Naive thymus-derived CD4-positive, alpha-beta T cell (primary cell): ENCODE measurements around the gene TRAF3IP1. TPM values are rescaled to one million over a fixed set of nuclear protein-coding genes. Genes with fewer than 3 reads are reported as not detected.
A peak's percentile ranks its signal among the peaks of the same experiment; 100 is the strongest.
"Not testable (repeated sequence)": the region's sequence is repeated elsewhere in the genome, so short reads cannot be mapped to it uniquely, and the experiment has no call there.

ENCODE experiments used
- ATAC-seq: fragments of 150-1000 bp; cut with Tn5 transposase; 2 replicates; pipeline ENCODE4 v1.10.0; 2021; ENCODE audit warnings: mild to moderate bottlenecking, moderate library complexity
- CTCF ChIA-PET: fragments of 350-600 bp; sonication (Branson Sonifier 250); formaldehyde crosslinking; loops from one replicate; lab custom pipeline; 2021; ENCODE audit warnings: antibody characterized with exemption; lab: Charles Lee
- POLR2A ChIA-PET: fragments of 350-600 bp; sonication (Branson Sonifier 250); formaldehyde crosslinking; loops from one replicate; lab custom pipeline; 2021; ENCODE audit warnings: antibody characterized with exemption, inconsistent platforms; lab: Charles Lee
- DNase-seq, 9 donors: peaks; one replicate each; pipeline versions ENCODE4 v3.0.0 to v3.0.0-alpha.2; 2020 to 2022; ENCODE audit warnings: mixed read lengths in 1 of 9
- H3K27ac ChIP-seq: one replicate; pipeline ENCODE4 v1.7.0; 2013; ENCODE audit warnings: mild to moderate bottlenecking, low read depth, low read length, moderate library complexity
- H3K27me3 ChIP-seq, 2 donors: one replicate each; pipeline ENCODE4 v1.7.0; 2013; ENCODE audit warnings: low read length in 2 of 2, mild to moderate bottlenecking in 2 of 2, moderate library complexity in 2 of 2; ENCODE audit not compliant: control insufficient read depth in 2 of 2, insufficient read depth in 2 of 2
- H3K36me3 ChIP-seq, 3 experiments: 1 replicate in 2 of 3; 2 replicates in 1 of 3; pipeline ENCODE4 v1.7.0; 2013; ENCODE audit warnings: low read length in 3 of 3, mild to moderate bottlenecking in 3 of 3, moderate library complexity in 1 of 3; ENCODE audit not compliant: insufficient read depth in 3 of 3, control insufficient read depth in 2 of 3
- H3K4me1 ChIP-seq, 2 donors: one replicate each; pipeline ENCODE4 v1.7.0; 2013; ENCODE audit warnings: low read length in 2 of 2, mild to moderate bottlenecking in 2 of 2, moderate library complexity in 1 of 2; ENCODE audit not compliant: control insufficient read depth in 2 of 2, insufficient read depth in 2 of 2
- H3K4me3 ChIP-seq: 2 replicates; pipeline ENCODE4 v1.7.0; 2013; ENCODE audit warnings: mild to moderate bottlenecking, low read length
- H3K9me3 ChIP-seq, 3 experiments: 1 replicate in 2 of 3; 2 replicates in 1 of 3; pipeline ENCODE4 v1.7.0; 2013; ENCODE audit warnings: low read length in 3 of 3; ENCODE audit not compliant: control insufficient read depth in 2 of 3
- H3K27ac Mint-ChIP-seq, 9 donors: one replicate each; pipeline ENCODE4 v1.8.0; 2020 to 2022; ENCODE audit warnings: mixed read lengths in 9 of 9, mild to moderate bottlenecking in 8 of 9, moderate library complexity in 5 of 9, inconsistent platforms in 2 of 9
- H3K27me3 Mint-ChIP-seq, 5 donors: one replicate each; pipeline ENCODE4 v1.8.0; 2021 to 2022; ENCODE audit warnings: mixed read lengths in 5 of 5, mild to moderate bottlenecking in 1 of 5
- H3K36me3 Mint-ChIP-seq, 5 donors: one replicate each; pipeline ENCODE4 v1.8.0; 2020 to 2022; ENCODE audit warnings: mixed read lengths in 5 of 5, mild to moderate bottlenecking in 3 of 5, inconsistent platforms in 1 of 5
- H3K4me1 Mint-ChIP-seq, 7 donors: one replicate each; pipeline ENCODE4 v1.8.0; 2020 to 2022; ENCODE audit warnings: mixed read lengths in 7 of 7, mild to moderate bottlenecking in 3 of 7, inconsistent platforms in 1 of 7
- H3K4me3 Mint-ChIP-seq, 10 donors: one replicate each; pipeline ENCODE4 v1.8.0; 2020 to 2022; ENCODE audit warnings: mild to moderate bottlenecking in 10 of 10, mixed read lengths in 10 of 10, moderate library complexity in 6 of 10, inconsistent platforms in 2 of 10
- H3K9me3 Mint-ChIP-seq, 11 donors: one replicate each; pipeline ENCODE4 v1.8.0; 2020 to 2022; ENCODE audit warnings: mixed read lengths in 11 of 11, mild to moderate bottlenecking in 4 of 11, inconsistent platforms in 1 of 11, moderate library complexity in 1 of 11
- intact Hi-C, 2 donors: fragments of 100-400 bp; cut with micrococcal nuclease; formaldehyde crosslinking; loops; one replicate each; pipeline ENCODE4 v1.15.1; 2023
- polyA plus RNA-seq, 2 donors: library from polyadenylated mRNA; unstranded; fragments of 300-500 nt; fragmentation: Illumina TruSeq; gene quantifications; one replicate each; pipeline ENCODE4 v1.2.3, GENCODE V29; 2021
- total RNA-seq, 6 experiments: library from RNA in 5 of 6; stranded (reverse) in 5 of 6; gene quantifications; 1 replicate in 5 of 6; 2 replicates in 1 of 6; pipeline ENCODE4 v1.2.3 and lab custom pipeline; 2021 to 2026

TRAF3IP1 gene
- total and polyA plus RNA-seq, 7 experiments from 2014 or later: 4.3 to 13.3 (median 7.4) TPM

DNA sequence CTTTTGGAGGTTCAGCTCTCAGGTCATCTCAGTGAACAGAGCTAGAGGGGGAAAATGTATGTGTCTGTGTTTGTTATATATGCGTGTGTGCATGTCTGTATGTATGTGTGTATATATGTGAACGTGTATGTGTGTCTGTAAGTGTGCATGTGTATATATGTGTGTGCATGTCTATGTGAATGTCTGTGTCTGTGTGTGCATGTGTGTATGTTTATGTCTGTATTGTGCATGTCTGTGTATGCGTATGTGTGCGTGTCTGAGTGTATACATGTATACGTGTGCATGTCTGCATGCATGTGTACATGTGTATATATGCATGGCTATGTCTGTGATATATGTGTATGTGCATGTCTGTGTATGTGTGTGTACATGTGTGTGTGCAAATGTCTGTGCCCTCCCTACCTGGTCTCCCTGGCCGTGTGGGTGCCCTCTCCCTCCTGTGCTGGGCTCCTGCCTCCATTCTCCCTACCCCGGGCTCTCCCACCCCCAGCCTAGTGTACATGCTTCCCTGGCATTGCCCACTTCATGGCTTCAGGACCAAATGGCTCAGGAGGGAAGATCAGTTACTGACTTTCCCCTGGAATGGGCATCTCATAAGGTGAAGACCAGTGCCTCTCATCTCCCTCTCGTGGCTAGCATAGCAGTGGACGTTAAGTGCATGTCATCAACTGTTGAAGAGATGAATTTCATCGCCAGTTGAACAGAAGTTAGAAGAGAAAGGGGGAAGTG lies 49.9 kb downstream of the TRAF3IP1 start:
- intact Hi-C loops: loop anchor here (1.0 to 5.0 kb wide), 5 partner anchors 57 to 1772 kb away; partner anchors contain the start of genes ASB1 (in 1 of the 2) and OTOS (in 1 of the 2)
- H3K27ac Mint-ChIP-seq: peak overlapping the region in 1 of 9 donors; percentile 53
- peaks cover 0 to 16% (median 0%) of the 10 kb centered on the region in 5 donors for H3K27me3 Mint-ChIP-seq
- Histone ChIP-seq H3K27me3 (no peaks in the 10 kb centered on the region), H3K27ac (no peak overlapping the region), H3K4me1 (no peaks in the 10 kb centered on the region), H3K36me3 (no peaks in the 10 kb centered on the region), H3K4me3 (no peak overlapping the region), H3K9me3 (no peaks in the 10 kb centered on the region)
- ChIA-PET POLR2A (no interaction called here), CTCF (interaction anchor here (1.2 to 1.8 kb wide), 6 partner anchors 91 to 418 kb away, joined by 3 to 15 read pairs (median 6); no protein-coding TSS in a partner anchor)
- peaks cover 0 to 11% (median 7%) of the 10 kb centered on the region in 7 donors for H3K4me1 Mint-ChIP-seq
- ATAC-seq: peak; percentile 20
- no peak for DNase-seq
- H3K4me3 Mint-ChIP-seq: no peak overlapping the region
- peaks cover 0 to 15% (median 4%) of the 10 kb centered on the region in 5 donors for H3K36me3 Mint-ChIP-seq
- H3K9me3 Mint-ChIP-seq: peaks cover 0 to 6% (median 0%) of the 10 kb centered on the region in 11 donors

DNA sequence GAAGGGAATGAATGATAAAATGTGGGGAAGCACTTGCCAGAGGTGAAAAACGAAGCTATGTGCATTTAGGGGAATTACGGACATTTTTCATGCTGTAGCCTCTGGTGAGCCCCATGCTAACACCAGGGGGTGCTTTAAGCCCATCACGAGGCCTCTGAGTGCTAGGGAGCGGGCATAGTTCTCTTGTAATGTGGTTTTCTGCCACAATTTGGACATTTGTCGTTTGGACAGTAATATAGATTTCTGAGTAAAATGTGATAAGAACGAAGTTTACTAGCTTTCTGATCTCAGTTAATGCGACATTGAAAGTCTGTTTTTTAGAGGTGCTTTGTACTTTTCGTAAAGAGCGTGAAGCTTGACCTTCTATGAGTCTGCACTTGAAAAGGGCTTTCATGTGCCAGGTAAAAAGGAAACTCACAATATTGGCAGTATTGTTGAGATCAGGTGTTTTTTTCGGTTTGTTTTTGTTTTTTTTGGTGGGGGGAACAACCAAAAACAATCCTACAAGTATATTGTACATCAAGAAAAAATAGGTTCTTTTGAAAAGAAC lies 50.6 kb downstream of the TRAF3IP1 start:
- Histone ChIP-seq H3K27me3 (no peaks in the 10 kb centered on the region), H3K27ac (no peak overlapping the region), H3K36me3 (no peaks in the 10 kb centered on the region), H3K9me3 (no peaks in the 10 kb centered on the region), H3K4me3 (no peak overlapping the region), H3K4me1 (no peaks in the 10 kb centered on the region)
- peak overlapping the region in 1 of 9 donors; percentile 53 for H3K27ac Mint-ChIP-seq
- ATAC-seq (peak; percentile 89), DNase-seq (peak in 8 of 9 donors; percentile 27 to 58 (median 44))
- CTCF ChIA-PET: interaction anchor here (0.9 to 1.8 kb wide), 6 partner anchors 90 to 417 kb away, joined by 4 to 15 read pairs (median 6); no protein-coding TSS in a partner anchor
- peak overlapping the region in 1 of 10 donors; percentile 13 for H3K4me3 Mint-ChIP-seq
- peaks cover 0 to 18% (median 0%) of the 10 kb centered on the region in 5 donors for H3K27me3 Mint-ChIP-seq
- peaks cover 0 to 15% (median 4%) of the 10 kb centered on the region in 5 donors for H3K36me3 Mint-ChIP-seq
- intact Hi-C loops: loop anchor here (1.0 to 5.0 kb wide), 6 partner anchors 56 to 1771 kb away; partner anchors contain the start of genes ASB1 (in 1 of the 2) and OTOS (in 1 of the 2)
- peaks cover 0 to 11% (median 7%) of the 10 kb centered on the region in 7 donors for H3K4me1 Mint-ChIP-seq
- peaks cover 0 to 6% (median 0%) of the 10 kb centered on the region in 11 donors for H3K9me3 Mint-ChIP-seq
- POLR2A ChIA-PET: no interaction called here

DNA sequence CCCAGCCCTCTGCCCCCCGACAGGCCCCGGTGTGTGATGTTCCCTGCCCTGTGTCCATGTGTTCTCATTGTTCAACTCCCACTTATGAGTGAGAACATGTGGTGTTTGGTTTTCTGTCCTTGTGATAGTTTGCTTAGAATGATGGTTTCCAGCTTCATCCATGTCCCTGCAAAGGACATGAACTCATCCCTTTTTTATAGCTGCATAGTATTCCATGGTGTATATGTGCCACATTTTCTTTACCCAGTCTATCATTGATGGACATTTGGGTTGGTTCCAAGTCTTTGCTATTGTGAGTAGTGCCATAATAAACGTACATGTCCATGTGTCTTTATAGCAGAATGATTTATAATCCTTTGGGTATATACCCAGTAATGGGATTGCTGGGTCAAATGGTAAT lies 52.0 kb downstream of the TRAF3IP1 start:
- H3K27ac Mint-ChIP-seq, H3K4me1 ChIP-seq, POLR2A ChIA-PET, H3K4me3 Mint-ChIP-seq, CTCF ChIA-PET, H3K9me3 ChIP-seq, H3K4me3 ChIP-seq, H3K9me3 Mint-ChIP-seq, H3K36me3 ChIP-seq, DNase-seq, ATAC-seq, H3K27me3 ChIP-seq, H3K27ac ChIP-seq: not testable (repeated sequence)
- Mint-ChIP-seq H3K4me1 (peaks cover 4 to 20% (median 14%) of the 10 kb centered on the region in 7 donors), H3K36me3 (peaks cover 0 to 15% (median 4%) of the 10 kb centered on the region in 5 donors), H3K27me3 (peaks cover 0 to 18% (median 0%) of the 10 kb centered on the region in 5 donors)
- intact Hi-C loops: loop anchor here (5.0 kb wide), 2 partner anchors 55 to 1770 kb away; partner anchors contain the start of genes ASB1 (in 1 of the 2) and OTOS (in 1 of the 2)

DNA sequence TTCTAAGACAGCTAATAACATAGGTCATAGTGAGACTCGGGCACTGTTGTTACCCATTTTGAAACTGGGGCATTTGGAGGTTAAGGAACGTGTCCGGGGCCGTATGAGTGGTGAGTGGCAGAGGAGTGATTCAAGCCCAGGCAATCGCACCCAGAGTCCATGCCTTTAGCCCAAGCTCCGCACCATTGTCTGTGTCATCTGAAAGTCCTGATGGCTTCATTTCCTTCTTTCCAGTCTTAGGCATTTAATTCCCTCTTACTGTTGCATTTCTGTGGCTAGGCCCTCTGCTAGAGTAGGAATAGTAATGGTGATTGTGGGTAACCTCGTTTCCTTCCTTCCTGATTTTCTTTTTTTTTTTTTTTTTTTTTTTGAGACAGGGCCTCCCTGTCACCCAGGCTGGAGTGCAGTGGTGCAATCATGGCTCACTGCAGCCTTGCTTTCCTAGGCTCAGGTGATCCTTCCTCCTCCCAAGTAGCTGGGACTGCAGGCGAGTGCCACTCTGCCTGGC lies 56.6 kb downstream of the TRAF3IP1 start:
- POLR2A ChIA-PET: no interaction called here
- no peak overlapping the region for H3K27ac ChIP-seq
- DNase-seq (no peak), ATAC-seq (peak; percentile 71)
- intact Hi-C loops: no loop called here
- H3K27me3 ChIP-seq: no peaks in the 10 kb centered on the region
- H3K27ac Mint-ChIP-seq: no peak overlapping the region
- H3K9me3 Mint-ChIP-seq: peaks cover 0 to 6% (median 0%) of the 10 kb centered on the region in 11 donors
- peaks cover 12 to 20% of the 10 kb centered on the region in 2 donors for H3K4me1 ChIP-seq
- H3K4me1 Mint-ChIP-seq: peaks cover 23 to 32% (median 27%) of the 10 kb centered on the region in 7 donors
- peak overlapping the region in 1 of 10 donors; percentile 42 for H3K4me3 Mint-ChIP-seq
- H3K9me3 ChIP-seq: no peaks in the 10 kb centered on the region
- CTCF ChIA-PET: no interaction called here
- peaks cover 0 to 15% (median 0%) of the 10 kb centered on the region in 5 donors for H3K27me3 Mint-ChIP-seq
- H3K4me3 ChIP-seq: no peak overlapping the region
- no peaks in the 10 kb centered on the region for H3K36me3 ChIP-seq
- H3K36me3 Mint-ChIP-seq: peaks cover 4 to 25% (median 14%) of the 10 kb centered on the region in 5 donors

DNA sequence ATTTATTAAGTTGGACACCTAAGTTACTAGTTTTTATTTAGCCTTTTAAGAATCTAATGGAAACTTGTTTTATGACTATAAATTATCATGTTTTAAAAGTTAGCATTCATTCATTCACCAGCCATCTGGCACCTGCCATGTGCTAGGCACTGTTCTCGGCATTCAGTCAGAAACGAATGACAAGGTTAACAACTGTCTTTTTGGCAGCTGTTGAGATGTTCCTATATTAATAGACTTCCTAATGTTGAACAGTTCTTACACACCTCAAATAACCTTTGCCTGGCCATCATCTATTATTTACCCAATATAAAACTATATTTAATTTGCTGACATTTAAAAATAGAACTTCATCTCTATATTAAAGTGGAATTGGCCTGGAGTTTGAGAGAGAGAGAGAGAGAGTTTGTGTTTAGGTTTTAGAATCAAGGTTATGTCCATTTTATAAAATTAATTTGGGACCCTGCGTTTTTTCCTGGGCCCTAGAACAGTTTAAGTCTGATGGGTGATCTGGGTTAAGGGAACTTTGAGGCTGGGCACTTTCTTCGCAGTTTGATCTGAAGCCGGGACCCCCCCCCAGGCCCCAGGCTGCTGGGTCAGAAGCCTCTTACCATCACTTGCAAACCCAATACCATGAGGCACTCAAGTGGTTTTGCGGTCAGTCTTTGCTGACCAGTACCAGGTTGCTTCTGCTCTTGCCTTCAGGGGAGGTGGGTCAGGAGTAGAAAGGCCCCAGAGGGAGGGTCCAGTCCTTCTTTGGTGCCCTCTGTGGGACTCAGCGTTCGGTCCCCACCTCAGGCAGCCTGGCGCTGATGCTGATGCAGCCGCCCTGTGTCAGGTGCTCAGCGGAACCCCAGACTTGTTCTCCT lies 58.1 kb downstream of the TRAF3IP1 start:
- intact Hi-C loops: no loop called here

More for the DNA sequence above, 58.1 kb downstream of the TRAF3IP1 start:
- H3K4me1 ChIP-seq: peaks cover 12 to 20% of the 10 kb centered on the region in 2 donors
- no peak overlapping the region for H3K4me3 Mint-ChIP-seq
- CTCF ChIA-PET: interaction anchor here (1.0 kb wide), 1 partner anchor 21 kb away, joined by 4 read pairs; no protein-coding TSS in a partner anchor
- no peak for DNase-seq
- H3K36me3 Mint-ChIP-seq: peaks cover 8 to 35% (median 15%) of the 10 kb centered on the region in 5 donors
- no peaks in the 10 kb centered on the region for H3K9me3 ChIP-seq
- H3K27me3 Mint-ChIP-seq: peaks cover 0 to 13% (median 0%) of the 10 kb centered on the region in 5 donors
- H3K36me3 ChIP-seq: no peaks in the 10 kb centered on the region
- peaks cover 23 to 36% (median 30%) of the 10 kb centered on the region in 7 donors for H3K4me1 Mint-ChIP-seq
- H3K27ac Mint-ChIP-seq: no peak overlapping the region
- no peak for ATAC-seq
- no peaks in the 10 kb centered on the region for H3K27me3 ChIP-seq
- POLR2A ChIA-PET: no interaction called here
- no peak overlapping the region for H3K27ac ChIP-seq
- H3K9me3 Mint-ChIP-seq: peaks cover 0 to 4% (median 0%) of the 10 kb centered on the region in 11 donors
- no peak overlapping the region for H3K4me3 ChIP-seq
